H1 (cell line): ENCODE results near the gene CACNA1C. TPM values are rescaled to one million over a fixed set of nuclear protein-coding genes. Genes with fewer than 3 reads are reported as not detected.

Source experiments
- CTBP2 ChIP-seq: IDR thresholded peaks from 2 replicates; pipeline ENCODE4 v1.7.0; 2011; ENCODE audit warnings: borderline replicate concordance, mild to moderate bottlenecking, moderate library complexity, mixed read lengths, low read length; ENCODE audit not compliant: insufficient read depth, insufficient read length
- EGR1 ChIP-seq: IDR thresholded peaks from 2 replicates; pipeline ENCODE4 v1.6.1; 2011; ENCODE audit warnings: low read depth, low read length, borderline replicate concordance
- polyA plus RNA-seq, 7 experiments: library from polyadenylated mRNA; depleted of rRNA in 3 of 7; stranded (reverse) in 5 of 7; unstranded in 2 of 7; fragments of >200 nt in 5 of 7; fragments of 200-250 nt in 2 of 7; gene quantifications; 1 replicate in 5 of 7; 2 replicates in 1 of 7; 4 replicates in 1 of 7; pipeline versions ENCODE4 v1.2.1 to v1.2.3, GENCODE V29; 2011 to 2013; ENCODE audit warnings: missing spikeins in 2 of 7, mixed read lengths in 2 of 7
- total RNA-seq: library from RNA; stranded (reverse); fragmentation: NEBNext Ultra II Directional; extraction: Animal tissue kit (Norgen Biotek cat#: 25700); gene quantifications from 2 replicates; pipeline ENCODE4 v1.2.1, GENCODE V29; 2021
- TF ChIP-seq, protein P1 (sequence below), 3 experiments: IDR thresholded peaks; 1 replicate in 2 of 3; 2 replicates in 1 of 3; pipeline versions ENCODE4 v1.5.1 to v1.6.1; 2011; ENCODE audit warnings: low read length in 3 of 3, mild to moderate bottlenecking in 3 of 3, inconsistent platforms in 2 of 3, low read depth in 1 of 3, moderate library complexity in 1 of 3; ENCODE audit not compliant: insufficient read depth in 1 of 3; ENCODE audit errors: control extremely low read depth in 1 of 3

CACNA1C gene
- total and polyA plus RNA-seq, 2 of the 8 experiments (the other 6 are each of a cell fraction or from before 2014, with no cell fraction given) = 1.3 TPM

DNA sequence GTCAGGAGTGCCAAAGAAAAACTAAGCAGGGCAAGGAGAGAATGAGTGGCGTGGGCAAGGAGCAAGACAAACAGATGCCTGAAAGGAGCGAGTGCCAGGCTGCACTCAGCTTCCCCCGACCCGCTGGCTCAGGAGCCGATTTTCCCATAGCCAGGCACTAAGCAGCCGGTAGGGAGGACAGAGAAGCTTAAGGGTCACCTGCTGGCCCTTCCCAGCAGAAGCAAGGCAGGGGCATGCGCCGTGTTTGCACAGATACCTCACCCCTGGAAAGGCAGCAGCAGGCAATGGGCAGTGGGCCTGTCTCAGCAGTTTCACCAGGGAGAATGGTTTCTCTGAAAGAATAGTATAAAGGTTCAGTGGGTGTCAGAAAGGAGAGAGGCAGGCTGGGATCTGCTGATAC lies 637.1 kb downstream of the CACNA1C start (continued):
- no peak for TF ChIP-seq CTBP2
- TF ChIP-seq, protein P1, sequence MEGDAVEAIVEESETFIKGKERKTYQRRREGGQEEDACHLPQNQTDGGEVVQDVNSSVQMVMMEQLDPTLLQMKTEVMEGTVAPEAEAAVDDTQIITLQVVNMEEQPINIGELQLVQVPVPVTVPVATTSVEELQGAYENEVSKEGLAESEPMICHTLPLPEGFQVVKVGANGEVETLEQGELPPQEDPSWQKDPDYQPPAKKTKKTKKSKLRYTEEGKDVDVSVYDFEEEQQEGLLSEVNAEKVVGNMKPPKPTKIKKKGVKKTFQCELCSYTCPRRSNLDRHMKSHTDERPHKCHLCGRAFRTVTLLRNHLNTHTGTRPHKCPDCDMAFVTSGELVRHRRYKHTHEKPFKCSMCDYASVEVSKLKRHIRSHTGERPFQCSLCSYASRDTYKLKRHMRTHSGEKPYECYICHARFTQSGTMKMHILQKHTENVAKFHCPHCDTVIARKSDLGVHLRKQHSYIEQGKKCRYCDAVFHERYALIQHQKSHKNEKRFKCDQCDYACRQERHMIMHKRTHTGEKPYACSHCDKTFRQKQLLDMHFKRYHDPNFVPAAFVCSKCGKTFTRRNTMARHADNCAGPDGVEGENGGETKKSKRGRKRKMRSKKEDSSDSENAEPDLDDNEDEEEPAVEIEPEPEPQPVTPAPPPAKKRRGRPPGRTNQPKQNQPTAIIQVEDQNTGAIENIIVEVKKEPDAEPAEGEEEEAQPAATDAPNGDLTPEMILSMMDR (IDR thresholded peaks at IDR 0.05; ENCODE audit: control extremely low read depth in 1 of 3, insufficient read depth in 1 of 3, low read depth in 1 of 3, low read length in 3 of 3) = no peak
- TF ChIP-seq EGR1 = no peak
